Transverse colon (tissue), 4 donors: ENCODE results near the gene IP6K3. TPM values are rescaled to one million over a fixed set of nuclear protein-coding genes. Genes with fewer than 3 reads are reported as not detected.
A peak's percentile ranks its signal among the peaks of the same experiment; 100 is the strongest.

Experiments used
- DNase-seq: peaks from one replicate; pipeline ENCODE4 v3.0.0-alpha.2; 2019
- H3K27ac ChIP-seq, 4 donors: fragments of 200-600 bp; sonication (generic); 2 replicates each; pipeline ENCODE4 v1.5.1; 2016 to 2018; ENCODE audit warnings: inconsistent platforms in 4 of 4
- H3K27me3 ChIP-seq: fragments of 200-600 bp; sonication (generic); 2 replicates; pipeline ENCODE4 v1.5.1; 2017; ENCODE audit warnings: inconsistent platforms
- H3K36me3 ChIP-seq, 4 donors: fragments of 200-600 bp; sonication (generic); 2 replicates each; pipeline ENCODE4 v1.5.1; 2017 to 2019; ENCODE audit warnings: inconsistent platforms in 4 of 4
- H3K4me1 ChIP-seq, 4 donors: fragments of 200-600 bp; sonication (generic); 2 replicates each; pipeline ENCODE4 v1.5.1; 2017 to 2020; ENCODE audit warnings: inconsistent platforms in 4 of 4
- H3K4me3 ChIP-seq, 4 donors: fragments of 200-600 bp; sonication (generic); 1 replicate in 1 of 4; 2 replicates in 3 of 4; pipeline versions ENCODE4 v1.5.1 to v1.6.1; 2017 to 2019; ENCODE audit warnings: inconsistent platforms in 4 of 4
- H3K9me3 ChIP-seq, 2 donors: fragments of 200-600 bp; sonication (generic); 2 replicates each; pipeline ENCODE4 v1.5.1; 2017 to 2019; ENCODE audit warnings: inconsistent platforms in 2 of 2
- CTCF ChIP-seq, 5 experiments: fragments of 200-600 bp in 3 of 5; fragments of 450-650 bp in 2 of 5; sonication (generic) in 3 of 5; IDR thresholded peaks; 1 replicate in 2 of 5; 2 replicates in 3 of 5; pipeline ENCODE4 v1.5.1; 2016 to 2017; ENCODE audit warnings: antibody characterized with exemption in 5 of 5, inconsistent platforms in 3 of 5, mild to moderate bottlenecking in 2 of 5, moderate library complexity in 1 of 5
- EP300 ChIP-seq: sonication (generic); formaldehyde crosslinking; IDR thresholded peaks from one replicate; pipeline ENCODE4 v1.6.1; 2017; ENCODE audit warnings: antibody characterized with exemption, low read depth
- POLR2A ChIP-seq: fragments of 450-650 bp; IDR thresholded peaks from one replicate; pipeline ENCODE4 v1.6.1; 2016; ENCODE audit warnings: antibody characterized with exemption, mild to moderate bottlenecking, moderate library complexity
- POLR2AphosphoS5 ChIP-seq, 3 donors: sonication (generic); formaldehyde crosslinking; IDR thresholded peaks; one replicate each; pipeline ENCODE4 v1.6.1; 2016; ENCODE audit warnings: antibody characterized with exemption in 3 of 3
- WGBS, 2 donors: methylation state at CpG; one replicate each; pipeline ENCODE4 v1.1.5; 2018; ENCODE audit warnings: low coverage in 1 of 2; 5-methylcytosine and 5-hydroxymethylcytosine counted together
- in situ Hi-C, 4 donors: fragments of 200-750 bp; cut with MboI; loops; one replicate each; pipeline versions ENCODE4 v1.15.0 to v1.15.1; 2017; ENCODE audit warnings: low sequenced_read_pairs in 3 of 4, low pct_ligation_motif_present in 1 of 4, low pct_unique_long_range_greater_than_20kb in 1 of 4
- intact Hi-C: fragments of 100-400 bp; cut with DNase I; formaldehyde crosslinking; loops from one replicate; pipeline ENCODE4 v1.15.1; 2023; ENCODE audit warnings: low total_unique reads
- total RNA-seq, 4 donors: library from RNA; depleted of rRNA; stranded (reverse); fragments of >200 nt; gene quantifications; one replicate each; pipeline ENCODE4 v1.1.0, GENCODE V29; 2016

The IP6K3 gene
- total RNA-seq, 4 donors from 2014 or later, result 1.00 to 2.9 (median 1.9) TPM; not detected in 1

GRCh38 chr6:33774774-33775173, 28.1 kb upstream of the IP6K3 start:
- in situ Hi-C loops, result loop anchor here (10.0 to 25.0 kb wide), 5 partner anchors 250 to 388 kb away; no protein-coding TSS in a partner anchor
- Histone ChIP-seq H3K9me3 (no peaks in the 10 kb centered on the region), H3K36me3 (peaks cover 0 to 57% (median 33%) of the 10 kb centered on the region in 4 donors), H3K27me3 (no peaks in the 10 kb centered on the region), H3K27ac (no peak overlapping the region), H3K4me1 (peaks cover 17 to 26% (median 22%) of the 10 kb centered on the region in 4 donors), H3K4me3 (no peak overlapping the region)
- intact Hi-C loops, result loop anchor here (5.0 kb wide), 1 partner anchor 253 kb away; no protein-coding TSS in a partner anchor
- TF ChIP-seq CTCF (IDR thresholded peaks at IDR 0.05) (no peak), POLR2A (no peak), POLR2AphosphoS5 (IDR thresholded peaks at IDR 0.05) (no peak), EP300 (no peak)
- WGBS, 2 donors, result 90 to 96% methylated on average over 3 of the region's 3 CpGs
- no peak for DNase-seq

- H3K27me3 ChIP-seq, result no peaks in the 10 kb centered on the region
- in situ Hi-C loops, result loop anchor here (10.0 to 25.0 kb wide), 5 partner anchors 252 to 389 kb away; no protein-coding TSS in a partner anchor
- TF ChIP-seq EP300 (no peak), CTCF (IDR thresholded peaks at IDR 0.05) (no peak), POLR2A (no peak), POLR2AphosphoS5 (IDR thresholded peaks at IDR 0.05) (no peak)
- DNase-seq, result no peak
- intact Hi-C loops, result loop anchor here (5.0 kb wide), 1 partner anchor 254 kb away; no protein-coding TSS in a partner anchor
- peaks cover 17 to 34% (median 23%) of the 10 kb centered on the region in 4 donors for H3K4me1 ChIP-seq
- peaks cover 0 to 39% (median 22%) of the 10 kb centered on the region in 4 donors for H3K36me3 ChIP-seq
- H3K9me3 ChIP-seq, result no peaks in the 10 kb centered on the region
- no peak overlapping the region for H3K27ac ChIP-seq
- no peak overlapping the region for H3K4me3 ChIP-seq
- WGBS, 2 donors, result 63 to 68% methylated on average over 2 to 4 of the region's 6 CpGs
These were observed 26.3 kb upstream of the IP6K3 start for GRCh38 chr6:33772902-33773472.

- in situ Hi-C loops, result loop anchor here (10.0 to 25.0 kb wide), 5 partner anchors 253 to 390 kb away; no protein-coding TSS in a partner anchor
- Histone ChIP-seq H3K9me3 (no peaks in the 10 kb centered on the region), H3K27ac (peak overlapping the region; percentile 48 to 75 (median 64)), H3K27me3 (no peaks in the 10 kb centered on the region), H3K4me1 (peaks cover 17 to 34% (median 23%) of the 10 kb centered on the region in 4 donors), H3K36me3 (peaks cover 0 to 32% (median 17%) of the 10 kb centered on the region in 4 donors), H3K4me3 (no peak overlapping the region)
- TF ChIP-seq POLR2A (no peak), CTCF (IDR thresholded peaks at IDR 0.05) (no peak), POLR2AphosphoS5 (IDR thresholded peaks at IDR 0.05) (no peak), EP300 (no peak)
- intact Hi-C loops, result loop anchor here (5.0 kb wide), 1 partner anchor 255 kb away; no protein-coding TSS in a partner anchor
- 85% methylated on average over 24 of the region's 24 CpGs; no CpG with 5 or more reads in 1 of the 2 donors for WGBS, 2 donors
- DNase-seq, result no peak
These were observed 25.6 kb upstream of the IP6K3 start for GRCh38 chr6:33772082-33772830.
